GM18868 (cell line): ENCODE measurements around the gene ACAD9.
"Not testable (repeated sequence)": the region's sequence is repeated elsewhere in the genome, so short reads cannot be mapped to it uniquely, and the experiment has no call there.

Experiments used
- ATAC-seq: cut with Tn5 transposase; IDR thresholded peaks from one replicate; pipeline ENCODE4 v1.9.1; 2021; ENCODE audit warnings: mild to moderate bottlenecking, moderate library complexity; ENCODE audit not compliant: unreplicated experiment

Gene ACAD9

GRCh38 chr3:128879125-128879969 lies at the start of gene ACAD9:
Gene ACAD9 (plus strand): TSS chr3:128879620. CDS start chr3:128879692, 72 bp downstream.
- peak; percentile 86 for ATAC-seq

DNA sequence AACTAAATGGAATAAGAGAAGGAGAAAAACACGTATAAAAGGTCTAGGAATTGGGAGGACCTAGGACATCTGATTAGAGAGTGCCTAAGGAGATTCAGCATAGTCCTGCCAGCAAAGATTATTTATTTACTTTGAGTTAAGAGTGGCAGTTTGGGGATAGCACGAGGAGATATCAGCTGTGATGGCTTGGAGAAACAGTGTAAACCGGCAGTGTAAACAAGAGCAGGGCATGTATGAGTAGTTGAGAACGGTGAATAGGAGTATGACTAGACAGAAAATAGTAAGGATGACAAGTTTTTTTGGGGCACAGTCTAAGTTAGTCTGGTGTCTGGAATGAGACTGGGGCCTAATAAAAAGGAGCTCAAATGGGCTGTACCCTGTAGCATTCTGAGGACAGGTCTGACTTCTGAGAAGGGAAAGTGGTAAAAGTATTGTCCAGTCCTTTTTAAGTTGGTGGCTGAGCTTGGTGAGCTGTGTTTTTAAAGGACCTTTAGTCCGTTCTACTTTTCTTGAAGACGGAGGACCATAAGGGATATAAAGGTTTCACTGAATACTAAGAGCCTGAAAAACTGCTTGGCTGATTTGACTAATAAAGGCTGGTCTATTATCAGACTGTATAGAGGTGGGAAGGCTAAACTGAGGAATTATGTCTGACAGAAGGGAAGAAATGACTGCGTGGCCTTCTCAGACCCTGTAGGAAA lies 49.3 kb upstream of the ACAD9 start:
- not testable (repeated sequence) for ATAC-seq

DNA sequence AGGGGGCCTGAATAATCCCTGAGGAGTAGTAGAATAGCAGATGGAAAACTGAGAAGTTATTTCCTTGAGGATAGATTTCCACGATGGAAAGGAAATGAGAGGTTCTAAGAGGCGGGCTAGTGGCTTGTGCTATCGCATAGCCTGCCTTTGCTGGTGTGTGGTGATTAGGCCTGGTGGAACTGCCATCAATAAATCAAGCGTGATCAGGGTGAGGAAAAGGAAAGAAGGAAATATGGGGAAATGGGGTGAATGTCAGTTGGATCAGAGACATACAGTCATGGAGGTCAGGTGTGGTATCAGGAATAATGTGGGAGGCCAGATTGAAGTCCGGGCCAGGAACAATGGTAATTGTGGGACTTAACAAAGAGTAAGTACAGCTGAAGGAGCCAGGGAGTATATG lies 48.7 kb upstream of the ACAD9 start:
- ATAC-seq: not testable (repeated sequence)

GRCh38 chr3:128832979-128833378 lies 46.4 kb upstream of the ACAD9 start:
- not testable (repeated sequence) for ATAC-seq

DNA sequence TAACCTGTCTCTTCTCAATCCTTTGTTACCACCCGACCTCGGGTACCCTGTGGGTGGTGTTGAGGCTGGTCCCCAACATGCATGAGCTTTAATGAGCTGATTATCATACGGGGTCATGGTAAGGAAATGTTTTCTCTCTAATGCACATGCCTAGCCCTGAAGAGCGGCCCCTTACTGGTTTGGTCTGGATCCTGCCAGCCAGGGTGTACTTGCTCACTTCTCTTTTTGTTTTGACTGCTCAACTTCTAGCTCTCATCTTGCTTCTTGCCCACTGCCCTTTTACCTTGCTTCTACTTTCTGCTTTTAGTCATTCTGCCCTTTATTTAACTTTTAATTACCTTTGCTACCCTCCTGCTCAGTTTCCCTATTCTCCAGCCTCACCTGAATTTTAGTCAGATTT lies 44.3 kb upstream of the ACAD9 start:
- ATAC-seq: no peak

DNA sequence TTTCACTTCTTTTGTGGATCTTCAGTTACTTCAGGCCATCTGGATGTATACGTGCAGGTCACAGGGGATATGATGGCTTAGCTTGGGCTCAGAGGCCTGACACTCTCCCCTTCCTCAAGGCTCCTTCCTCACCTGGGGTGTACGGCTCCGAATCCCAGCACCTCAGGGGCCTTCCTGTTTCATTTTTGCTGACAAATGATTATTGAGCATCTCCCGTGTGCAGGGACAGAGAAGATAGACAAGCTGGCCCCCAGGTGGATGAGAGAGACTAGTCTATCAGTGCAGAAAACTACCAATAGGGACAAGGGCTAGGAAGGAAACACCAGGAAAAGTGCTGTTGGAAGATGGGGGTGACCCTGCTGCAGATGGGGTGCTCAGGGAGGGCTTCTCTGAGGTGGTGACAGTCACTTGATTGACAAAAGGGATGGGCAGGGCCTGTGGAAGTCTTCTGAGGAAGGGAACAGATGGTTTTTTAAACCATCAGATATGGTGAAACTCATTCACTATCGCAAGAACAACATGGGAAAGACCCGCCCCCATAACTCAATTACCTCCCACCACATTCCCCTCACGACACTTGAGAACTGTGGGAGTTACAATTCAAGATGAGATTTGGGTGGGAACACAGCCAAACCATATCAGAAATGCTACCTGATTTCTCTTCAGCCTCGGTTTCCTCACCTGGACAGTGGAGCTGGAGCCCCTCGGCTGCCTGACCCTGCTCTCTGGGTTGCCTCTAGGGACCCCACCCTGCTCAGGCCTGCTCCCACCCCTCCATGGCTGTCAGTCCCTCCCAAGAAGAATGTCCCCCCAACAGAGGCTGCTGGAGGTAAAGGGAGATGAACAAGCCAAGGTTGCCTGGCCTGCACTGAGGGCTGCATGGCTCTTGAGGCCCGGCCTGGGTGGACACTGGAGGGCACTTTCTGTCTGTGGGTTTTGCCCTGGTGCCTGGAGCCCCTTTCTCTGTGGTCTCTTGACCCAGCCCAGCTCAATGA lies 37.2 kb upstream of the ACAD9 start:
- no peak for ATAC-seq

DNA sequence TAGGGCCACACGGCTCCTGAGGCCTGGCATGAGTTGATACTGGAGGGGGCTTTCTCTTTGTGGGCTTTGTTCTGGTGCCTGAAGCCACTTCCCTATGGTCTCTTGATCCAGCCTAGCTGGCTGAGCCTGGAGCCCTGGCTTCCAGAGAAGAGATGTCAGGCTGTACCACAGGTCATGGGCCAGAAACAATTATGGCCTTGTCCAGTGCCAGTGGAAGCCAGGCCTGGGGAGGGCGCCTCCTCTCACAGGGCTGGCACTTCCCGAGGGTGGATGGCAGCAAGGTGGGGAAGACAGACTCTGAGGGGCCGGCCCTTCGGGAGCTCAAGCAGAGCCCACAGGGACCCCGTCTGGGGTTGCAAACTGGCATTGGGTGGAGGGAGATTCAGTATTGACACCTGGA lies 34.9 kb upstream of the ACAD9 start:
- no peak for ATAC-seq

GRCh38 chr3:128845119-128845777 lies 34.2 kb upstream of the ACAD9 start:
- ATAC-seq: no peak

GRCh38 chr3:128845778-128846485 lies 33.5 kb upstream of the ACAD9 start:
- ATAC-seq: peak; percentile 81

GRCh38 chr3:128846486-128846891 lies 32.9 kb upstream of the ACAD9 start:
- no peak for ATAC-seq

- no peak for ATAC-seq
Measured at GRCh38 chr3:128847666-128848370, 31.6 kb upstream of the ACAD9 start.

GRCh38 chr3:128848936-128849335 lies 30.5 kb upstream of the ACAD9 start:
- ATAC-seq: no peak

GRCh38 chr3:128849911-128850455 lies 29.4 kb upstream of the ACAD9 start:
- ATAC-seq: no peak

DNA sequence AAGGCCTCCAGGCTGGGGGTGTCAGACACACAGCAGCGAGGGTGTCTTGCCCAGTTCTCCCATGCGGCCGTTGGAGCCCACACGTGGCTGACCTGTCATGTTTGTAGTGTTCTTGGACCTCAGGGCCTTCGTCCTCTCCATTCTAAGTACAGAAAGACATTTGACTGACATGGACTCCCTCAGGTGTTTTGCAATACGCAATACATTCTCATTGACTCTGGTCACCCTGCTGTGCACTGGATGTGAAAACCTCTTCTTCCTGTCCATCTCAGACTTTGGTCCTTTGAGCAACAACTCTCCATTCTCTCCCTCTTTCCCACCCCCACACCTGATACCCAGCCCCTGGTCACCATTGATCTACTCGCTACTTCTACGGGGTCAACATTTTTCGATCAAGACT lies 28.9 kb upstream of the ACAD9 start:
- no peak for ATAC-seq

DNA sequence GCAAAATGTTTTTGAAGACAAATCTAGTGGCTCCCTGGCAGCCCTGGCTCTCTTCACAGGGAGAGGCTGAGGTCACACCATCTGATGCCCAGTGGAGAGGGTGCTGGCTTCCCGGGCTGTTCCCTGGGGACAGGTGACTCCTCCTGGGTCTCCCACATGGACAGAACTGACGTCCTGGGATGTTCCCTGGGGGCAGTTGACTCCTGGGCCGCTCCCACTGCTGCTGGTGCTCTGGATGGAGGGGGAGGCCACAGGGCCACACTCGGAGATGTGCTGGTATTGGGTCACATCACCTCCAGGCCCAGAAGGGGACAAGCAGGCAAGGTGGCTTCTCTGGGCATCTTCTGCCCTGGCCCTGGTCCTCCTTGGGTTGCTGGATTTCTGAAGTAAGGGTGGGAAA lies 27.8 kb upstream of the ACAD9 start:
- ATAC-seq: no peak

DNA sequence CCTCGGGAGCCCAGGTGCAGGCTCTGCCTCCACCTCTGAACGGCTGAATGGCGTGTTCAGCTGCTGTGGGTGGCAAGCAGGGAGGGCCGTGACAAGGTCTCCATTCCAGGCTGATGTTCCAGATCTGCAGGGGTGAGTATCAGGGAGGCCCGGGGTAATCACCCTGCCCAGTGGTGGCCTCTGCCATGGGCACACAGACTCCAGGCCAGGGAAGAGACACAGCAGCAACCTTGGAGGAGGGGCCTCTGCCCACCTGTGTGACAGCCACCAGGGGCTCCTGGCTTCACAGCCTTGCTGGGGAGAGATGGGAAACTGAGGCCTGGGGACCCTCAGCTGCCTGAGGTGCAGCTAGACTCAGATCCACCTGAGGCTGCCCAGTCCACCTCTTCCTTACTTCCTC lies 25.6 kb upstream of the ACAD9 start:
- no peak for ATAC-seq

GRCh38 chr3:128854475-128854874 lies 24.9 kb upstream of the ACAD9 start:
- ATAC-seq: no peak

DNA sequence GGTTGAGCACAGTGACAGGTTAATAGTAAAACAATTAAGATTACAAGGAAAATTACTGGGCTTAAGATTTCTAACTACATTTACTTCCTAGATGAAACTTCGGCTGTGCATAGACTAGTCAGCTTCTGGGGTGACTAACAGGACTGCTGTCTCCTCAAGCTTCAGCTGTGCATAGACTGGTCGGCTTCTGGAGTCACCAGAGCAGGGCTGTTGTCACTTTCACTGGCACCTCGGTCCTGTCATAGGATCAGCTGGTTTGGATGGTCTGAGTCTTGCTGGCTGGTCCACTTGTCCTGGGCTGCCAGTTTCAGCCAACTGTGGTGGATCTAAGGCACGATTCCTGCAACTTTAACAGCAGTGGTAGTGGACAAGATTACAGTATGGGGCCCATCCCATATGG lies 23.9 kb upstream of the ACAD9 start:
- ATAC-seq: no peak

DNA sequence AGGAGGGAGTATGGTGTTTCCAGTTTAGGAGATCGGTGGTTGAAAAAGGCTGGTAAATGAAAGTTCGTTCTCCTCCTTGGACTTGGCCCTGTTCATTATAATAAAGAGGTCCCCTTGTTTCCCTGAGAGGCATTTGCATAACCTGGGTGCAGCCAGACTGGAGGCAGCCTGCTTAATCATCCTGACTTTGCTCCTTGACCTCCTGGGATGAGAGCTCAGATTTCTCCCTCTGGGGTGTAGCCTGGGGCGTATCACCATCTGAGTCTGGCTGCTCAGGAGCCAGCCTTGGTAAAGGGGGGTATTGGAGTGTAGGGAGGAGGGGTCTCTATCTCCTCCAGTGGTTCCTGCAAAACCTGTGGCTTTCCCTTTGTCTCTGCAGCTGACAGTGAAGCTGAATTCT lies 21.3 kb upstream of the ACAD9 start:
- no peak for ATAC-seq
